Measurements from ENCODE around the gene ADAM20. TPM values are rescaled to one million over a fixed set of nuclear protein-coding genes. Genes with fewer than 3 reads are reported as not detected.

ADAM20 gene
- total RNA-seq, 1 experiment from 2014 or later, result 1.8 TPM

DNA sequence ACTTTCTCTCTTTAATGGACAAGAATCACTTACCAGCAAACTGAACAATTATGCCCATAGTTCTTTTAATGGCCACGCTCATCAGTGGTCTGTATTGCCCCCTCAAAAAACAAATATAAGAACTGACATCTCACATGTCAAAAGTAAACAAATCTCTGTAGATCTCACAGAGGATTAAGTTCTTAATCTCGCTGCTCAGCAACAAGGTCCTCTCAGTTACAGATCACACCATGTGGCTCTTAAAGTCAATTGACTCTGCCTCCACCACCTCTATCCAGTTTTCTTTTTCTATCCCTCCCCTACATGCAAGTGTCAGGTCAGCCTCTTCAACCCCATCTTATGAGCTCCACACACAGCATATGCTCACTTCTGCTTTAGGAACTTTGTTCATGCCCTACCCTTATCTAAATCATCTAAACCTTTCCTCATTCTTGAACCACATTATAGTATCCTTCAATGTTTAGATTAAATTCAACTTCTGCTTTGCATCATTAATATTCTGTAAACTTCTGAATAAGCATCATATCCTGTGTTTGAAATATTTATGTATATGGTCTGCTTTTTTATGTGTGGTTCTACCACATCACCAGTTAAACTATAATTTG lies 7.2 kb downstream of the ADAM20 start:
- Mint-ChIP-seq H3K27ac (ENCODE audit: unreplicated experiment) (no peak overlapping the region), H3K4me1 (ENCODE audit: low read depth, unreplicated experiment) (no peaks in the 10 kb centered on the region), H3K9me3 (ENCODE audit: low read depth, unreplicated experiment) (no peaks in the 10 kb centered on the region), H3K27me3 (ENCODE audit: unreplicated experiment) (no peaks in the 10 kb centered on the region), H3K4me3 (ENCODE audit: low read depth, unreplicated experiment) (no peak overlapping the region), H3K36me3 (ENCODE audit: insufficient read depth, unreplicated experiment) (no peaks in the 10 kb centered on the region)
- DNase-seq, result no peak
- intact Hi-C loops (cut with micrococcal nuclease; ENCODE audit: unreplicated experiment), result no loop called here
- BruUV-seq (replicated peaks), result no TSS peak
- CTCF ChIA-PET, result no interaction called here
- TF ChIP-seq, protein P1, sequence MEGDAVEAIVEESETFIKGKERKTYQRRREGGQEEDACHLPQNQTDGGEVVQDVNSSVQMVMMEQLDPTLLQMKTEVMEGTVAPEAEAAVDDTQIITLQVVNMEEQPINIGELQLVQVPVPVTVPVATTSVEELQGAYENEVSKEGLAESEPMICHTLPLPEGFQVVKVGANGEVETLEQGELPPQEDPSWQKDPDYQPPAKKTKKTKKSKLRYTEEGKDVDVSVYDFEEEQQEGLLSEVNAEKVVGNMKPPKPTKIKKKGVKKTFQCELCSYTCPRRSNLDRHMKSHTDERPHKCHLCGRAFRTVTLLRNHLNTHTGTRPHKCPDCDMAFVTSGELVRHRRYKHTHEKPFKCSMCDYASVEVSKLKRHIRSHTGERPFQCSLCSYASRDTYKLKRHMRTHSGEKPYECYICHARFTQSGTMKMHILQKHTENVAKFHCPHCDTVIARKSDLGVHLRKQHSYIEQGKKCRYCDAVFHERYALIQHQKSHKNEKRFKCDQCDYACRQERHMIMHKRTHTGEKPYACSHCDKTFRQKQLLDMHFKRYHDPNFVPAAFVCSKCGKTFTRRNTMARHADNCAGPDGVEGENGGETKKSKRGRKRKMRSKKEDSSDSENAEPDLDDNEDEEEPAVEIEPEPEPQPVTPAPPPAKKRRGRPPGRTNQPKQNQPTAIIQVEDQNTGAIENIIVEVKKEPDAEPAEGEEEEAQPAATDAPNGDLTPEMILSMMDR (IDR thresholded peaks at IDR 0.05; ENCODE audit: unreplicated experiment), result no peak

DNA sequence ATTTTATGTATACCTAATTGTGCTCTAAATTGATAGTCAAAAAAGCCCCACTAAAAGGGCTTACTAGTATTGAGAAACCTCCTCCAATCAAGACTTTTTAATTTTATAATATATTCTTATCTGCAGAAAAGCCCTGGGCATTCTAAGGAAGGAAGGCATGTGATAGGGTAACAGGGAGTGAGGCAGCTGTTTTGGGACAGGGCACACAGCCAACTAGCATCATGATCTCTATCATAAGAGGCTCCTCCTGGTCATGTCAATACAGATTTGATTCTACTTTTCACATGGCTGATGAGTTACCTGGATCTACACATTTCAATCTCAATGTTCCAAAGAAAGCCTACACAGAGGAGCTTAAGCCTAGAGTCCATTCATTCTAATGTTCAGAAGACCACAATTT lies 9.1 kb downstream of the ADAM20 start:
- H3K27ac Mint-ChIP-seq (ENCODE audit: unreplicated experiment), result no peak overlapping the region
- intact Hi-C loops (cut with micrococcal nuclease; ENCODE audit: unreplicated experiment), result no loop called here
- CTCF ChIA-PET, result no interaction called here
- H3K4me3 Mint-ChIP-seq (ENCODE audit: low read depth, unreplicated experiment), result no peak overlapping the region
- no peaks in the 10 kb centered on the region for H3K4me1 Mint-ChIP-seq (ENCODE audit: low read depth, unreplicated experiment)
- H3K27me3 Mint-ChIP-seq (ENCODE audit: unreplicated experiment), result no peaks in the 10 kb centered on the region
- DNase-seq, result no peak
- TF ChIP-seq, protein P1 (IDR thresholded peaks at IDR 0.05; ENCODE audit: unreplicated experiment), result no peak
- no TSS peak for BruUV-seq (replicated peaks)
- no peaks in the 10 kb centered on the region for H3K36me3 Mint-ChIP-seq (ENCODE audit: insufficient read depth, unreplicated experiment)
- H3K9me3 Mint-ChIP-seq (ENCODE audit: low read depth, unreplicated experiment), result no peaks in the 10 kb centered on the region

DNA sequence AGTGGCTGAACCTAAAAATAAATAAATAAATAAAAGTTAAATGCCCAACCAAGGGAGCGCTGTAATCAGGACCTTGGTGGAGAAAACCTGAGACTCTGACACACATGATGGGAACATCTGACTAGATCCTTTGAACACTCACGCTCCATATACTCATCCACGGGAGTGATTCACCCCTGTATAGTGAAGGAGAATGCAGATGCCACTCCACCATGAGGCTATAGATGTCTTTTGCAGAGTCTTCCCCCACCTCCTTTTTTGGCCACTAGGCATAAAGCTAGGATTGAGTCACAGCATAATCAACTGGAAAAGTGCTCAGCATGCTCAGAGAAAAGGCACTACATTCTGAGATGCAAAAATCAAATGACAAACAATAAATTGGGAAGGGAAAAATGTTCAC lies 19.0 kb downstream of the ADAM20 start:
- H3K4me3 Mint-ChIP-seq (ENCODE audit: low read depth, unreplicated experiment), result no peak overlapping the region
- no peak for DNase-seq

DNA sequence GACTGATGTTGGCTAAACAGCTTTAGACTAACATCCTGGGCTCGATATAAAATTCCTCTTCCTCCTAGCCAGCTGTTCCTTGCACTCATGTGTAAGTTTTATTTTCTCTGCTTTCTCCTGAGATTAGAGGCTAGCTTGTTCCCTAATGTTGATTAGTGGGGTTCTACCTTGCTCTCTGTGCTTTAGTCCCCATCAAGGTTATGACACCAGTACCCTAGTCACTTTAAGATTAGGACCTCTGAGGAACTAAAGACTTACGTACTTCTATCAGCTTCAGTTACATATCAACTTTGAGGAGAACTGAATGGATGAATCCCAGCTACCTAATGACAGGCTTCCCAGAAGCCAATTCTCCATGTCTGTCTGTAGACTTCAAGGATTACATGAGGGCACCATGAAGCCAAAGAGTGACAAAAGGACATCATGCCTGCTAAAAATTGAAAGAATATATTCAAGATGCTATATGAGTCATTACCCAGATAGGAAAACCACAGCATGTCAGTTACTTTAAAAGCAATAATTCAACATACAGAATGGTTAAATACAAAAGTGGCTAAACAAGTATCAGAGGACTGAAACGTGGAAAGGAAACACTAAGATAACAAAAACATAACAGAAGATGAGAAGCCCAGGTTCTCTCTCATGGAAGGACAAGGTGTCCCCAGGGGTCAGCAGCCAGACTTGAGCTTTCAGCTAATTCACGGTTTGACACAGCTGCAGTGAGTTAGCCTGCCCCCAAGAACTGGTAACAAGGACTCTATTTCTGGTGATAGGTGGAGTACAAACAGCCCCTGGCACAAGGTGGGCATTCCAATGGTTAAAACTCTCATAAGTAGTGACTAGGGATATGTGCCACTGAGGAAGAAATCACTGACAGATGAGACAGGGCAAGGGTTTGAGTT lies 20.4 kb downstream of the ADAM20 start:
- Mint-ChIP-seq H3K27ac (ENCODE audit: unreplicated experiment) (no peak overlapping the region), H3K4me3 (ENCODE audit: low read depth, unreplicated experiment) (no peak overlapping the region), H3K36me3 (ENCODE audit: insufficient read depth, unreplicated experiment) (no peaks in the 10 kb centered on the region), H3K27me3 (ENCODE audit: unreplicated experiment) (no peaks in the 10 kb centered on the region), H3K9me3 (ENCODE audit: low read depth, unreplicated experiment) (peaks cover 3% of the 10 kb centered on the region), H3K4me1 (ENCODE audit: low read depth, unreplicated experiment) (no peaks in the 10 kb centered on the region)
- intact Hi-C loops (cut with micrococcal nuclease; ENCODE audit: unreplicated experiment), result no loop called here
- no peak for DNase-seq
- TF ChIP-seq, protein P1 (IDR thresholded peaks at IDR 0.05; ENCODE audit: unreplicated experiment), result no peak
- BruUV-seq (replicated peaks), result no TSS peak
- CTCF ChIA-PET, result no interaction called here

More for the DNA sequence above, 19.0 kb downstream of the ADAM20 start:
- Mint-ChIP-seq H3K36me3 (ENCODE audit: insufficient read depth, unreplicated experiment) (no peaks in the 10 kb centered on the region), H3K27ac (ENCODE audit: unreplicated experiment) (no peak overlapping the region), H3K27me3 (ENCODE audit: unreplicated experiment) (no peaks in the 10 kb centered on the region), H3K9me3 (ENCODE audit: low read depth, unreplicated experiment) (peaks cover 2% of the 10 kb centered on the region), H3K4me1 (ENCODE audit: low read depth, unreplicated experiment) (no peaks in the 10 kb centered on the region)
- BruUV-seq (replicated peaks), result no TSS peak
- intact Hi-C loops (cut with micrococcal nuclease; ENCODE audit: unreplicated experiment), result no loop called here
- CTCF ChIA-PET, result no interaction called here
- TF ChIP-seq, protein P1 (IDR thresholded peaks at IDR 0.05; ENCODE audit: unreplicated experiment), result no peak

All from Calu3 (cell line).